ENCODE results near the gene PRR23E. TPM values are rescaled to one million over a fixed set of nuclear protein-coding genes. Genes with fewer than 3 reads are reported as not detected.

PRR23E gene
- total RNA-seq, 2 experiments from 2014 or later: not detected

DNA sequence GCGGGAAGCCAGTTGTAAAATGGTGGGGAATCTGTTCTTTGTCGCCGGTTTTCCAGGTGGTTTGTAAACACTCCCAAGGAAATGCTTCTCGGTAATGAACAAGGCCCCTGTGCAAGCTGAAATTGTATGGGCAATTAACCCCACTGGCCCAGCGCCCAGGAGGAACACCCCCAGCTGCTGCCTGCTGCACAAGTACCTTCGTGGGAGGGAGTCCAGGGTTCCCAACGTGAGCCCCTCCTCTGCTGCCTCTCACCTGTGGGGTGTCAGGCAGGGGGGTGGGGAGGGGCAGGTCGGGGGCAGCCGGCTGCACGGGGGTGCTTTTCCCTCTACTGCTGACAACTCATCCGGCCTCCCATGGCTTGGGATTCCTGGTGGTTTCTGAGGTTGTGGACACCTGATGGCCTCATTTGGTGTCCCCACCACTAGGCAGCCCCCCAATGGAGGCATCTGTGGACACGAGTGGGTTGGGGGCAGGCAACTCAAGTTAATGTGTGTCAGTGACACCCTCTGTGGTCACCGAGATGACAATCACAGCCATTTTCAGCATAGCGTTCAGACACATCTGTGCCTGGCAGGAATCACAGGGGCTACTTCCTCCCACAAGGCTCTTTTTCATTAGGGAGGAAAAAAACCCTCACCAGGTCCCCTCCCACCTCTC is 35.6 kb upstream of the PRR23E start:
- ATAC-seq (ENCODE audit: poor library complexity) (no peak), DNase-seq (peak in 1 of 14 experiments; percentile 23)
- H3K36me3 Mint-ChIP-seq (ENCODE audit: low read depth): no peaks in the 10 kb centered on the region
- intact Hi-C loops (cut with DNase I, micrococcal nuclease): no loop called here
- ChIA-PET POLR2A (no interaction called here), CTCF (no interaction called here)
- H3K4me3 Mint-ChIP-seq: no peak overlapping the region
- Histone ChIP-seq H3K27me3 (ENCODE audit: control insufficient read depth in 1 of 2, insufficient read depth in 2 of 2, low read length in 2 of 2) (peaks cover 4 to 9% of the 10 kb centered on the region in 2 experiments), H3K4me1 (ENCODE audit: insufficient read depth, low read length) (no peaks in the 10 kb centered on the region), H3K9me3 (ENCODE audit: control insufficient read depth in 1 of 2, insufficient read depth in 1 of 2, low read length in 2 of 2) (peaks cover 0 to 15% of the 10 kb centered on the region in 2 experiments), H3K36me3 (ENCODE audit: insufficient read depth, low read length) (no peaks in the 10 kb centered on the region), H3K27ac (ENCODE audit: low read depth in 1 of 2, low read length in 2 of 2) (no peak overlapping the region), H3K4me3 (ENCODE audit: low read length) (no peak overlapping the region)
- TF ChIP-seq, protein P1, sequence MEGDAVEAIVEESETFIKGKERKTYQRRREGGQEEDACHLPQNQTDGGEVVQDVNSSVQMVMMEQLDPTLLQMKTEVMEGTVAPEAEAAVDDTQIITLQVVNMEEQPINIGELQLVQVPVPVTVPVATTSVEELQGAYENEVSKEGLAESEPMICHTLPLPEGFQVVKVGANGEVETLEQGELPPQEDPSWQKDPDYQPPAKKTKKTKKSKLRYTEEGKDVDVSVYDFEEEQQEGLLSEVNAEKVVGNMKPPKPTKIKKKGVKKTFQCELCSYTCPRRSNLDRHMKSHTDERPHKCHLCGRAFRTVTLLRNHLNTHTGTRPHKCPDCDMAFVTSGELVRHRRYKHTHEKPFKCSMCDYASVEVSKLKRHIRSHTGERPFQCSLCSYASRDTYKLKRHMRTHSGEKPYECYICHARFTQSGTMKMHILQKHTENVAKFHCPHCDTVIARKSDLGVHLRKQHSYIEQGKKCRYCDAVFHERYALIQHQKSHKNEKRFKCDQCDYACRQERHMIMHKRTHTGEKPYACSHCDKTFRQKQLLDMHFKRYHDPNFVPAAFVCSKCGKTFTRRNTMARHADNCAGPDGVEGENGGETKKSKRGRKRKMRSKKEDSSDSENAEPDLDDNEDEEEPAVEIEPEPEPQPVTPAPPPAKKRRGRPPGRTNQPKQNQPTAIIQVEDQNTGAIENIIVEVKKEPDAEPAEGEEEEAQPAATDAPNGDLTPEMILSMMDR (IDR thresholded peaks at IDR 0.05): no peak
- H3K27me3 Mint-ChIP-seq: no peaks in the 10 kb centered on the region
- no peaks in the 10 kb centered on the region for H3K4me1 Mint-ChIP-seq (ENCODE audit: low read depth)
- no peak overlapping the region for H3K27ac Mint-ChIP-seq
- H3K9me3 Mint-ChIP-seq: no peaks in the 10 kb centered on the region

DNA sequence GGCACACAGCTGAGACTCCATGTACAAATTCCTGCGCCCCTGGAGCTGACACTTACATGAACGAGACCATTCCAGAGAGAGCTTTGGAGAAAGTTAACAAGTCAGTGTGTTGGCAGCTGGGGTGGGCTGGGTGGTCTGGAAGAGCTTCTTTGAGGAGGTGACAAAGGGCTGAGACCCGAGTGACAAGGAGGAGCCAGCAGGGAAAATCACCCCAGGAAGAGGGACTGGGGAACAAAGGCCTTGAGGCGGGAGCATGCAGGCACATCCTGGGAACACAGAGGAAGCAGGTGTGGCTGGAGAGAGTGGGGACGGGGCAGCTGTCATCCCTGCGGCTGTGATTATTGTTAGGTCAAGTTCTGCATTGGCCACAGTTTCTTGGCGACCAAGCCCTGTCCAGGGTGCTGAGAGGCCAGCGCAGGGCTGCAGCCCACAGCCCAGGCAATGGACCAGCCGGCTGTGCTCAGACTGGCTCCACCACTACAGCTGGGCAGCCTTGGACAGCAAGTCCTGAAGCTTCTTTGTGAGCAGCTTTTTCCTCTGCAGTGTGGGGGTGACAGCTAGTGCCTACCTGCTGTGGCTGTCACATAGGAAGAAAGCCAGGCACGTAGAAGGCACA is 34.2 kb upstream of the PRR23E start:
- CTCF ChIA-PET: no interaction called here

DNA sequence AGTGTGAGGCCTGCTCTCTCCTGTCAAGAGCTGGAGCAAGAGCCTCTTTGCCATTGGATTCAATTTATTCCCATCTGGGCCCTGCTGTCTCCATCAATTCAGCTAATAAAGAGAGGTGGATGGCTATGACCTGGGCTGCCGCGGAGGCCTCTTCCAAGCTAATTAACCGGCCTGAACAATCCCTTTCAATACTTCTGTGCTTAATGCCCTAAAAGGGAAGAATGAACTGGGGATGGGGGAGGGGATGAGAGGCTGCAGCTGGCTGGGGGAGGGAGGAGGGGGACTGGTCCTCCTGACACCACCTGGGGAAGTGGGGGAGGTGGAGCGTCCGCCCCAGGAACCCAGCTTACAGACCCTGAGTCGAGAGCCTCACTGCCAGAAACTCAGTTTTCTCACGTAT is 33.4 kb upstream of the PRR23E start:
- intact Hi-C loops (cut with DNase I, micrococcal nuclease): no loop called here
- no peak for ATAC-seq (ENCODE audit: poor library complexity)
- Histone ChIP-seq H3K4me3 (ENCODE audit: low read length) (no peak overlapping the region), H3K9me3 (ENCODE audit: control insufficient read depth in 1 of 2, insufficient read depth in 1 of 2, low read length in 2 of 2) (peaks cover 0 to 18% of the 10 kb centered on the region in 2 experiments), H3K36me3 (ENCODE audit: insufficient read depth, low read length) (no peaks in the 10 kb centered on the region), H3K27ac (ENCODE audit: low read depth in 1 of 2, low read length in 2 of 2) (no peak overlapping the region), H3K27me3 (ENCODE audit: control insufficient read depth in 1 of 2, insufficient read depth in 2 of 2, low read length in 2 of 2) (peaks cover 6 to 9% of the 10 kb centered on the region in 2 experiments), H3K4me1 (ENCODE audit: insufficient read depth, low read length) (no peaks in the 10 kb centered on the region)
- Mint-ChIP-seq H3K27me3 (no peaks in the 10 kb centered on the region), H3K27ac (no peak overlapping the region), H3K9me3 (no peaks in the 10 kb centered on the region), H3K4me1 (ENCODE audit: low read depth) (no peaks in the 10 kb centered on the region), H3K4me3 (no peak overlapping the region), H3K36me3 (ENCODE audit: low read depth) (no peaks in the 10 kb centered on the region)
- TF ChIP-seq, protein P1 (IDR thresholded peaks at IDR 0.05): no peak
- DNase-seq: peak in 1 of 14 experiments; percentile 11
- CTCF ChIA-PET: no interaction called here
- POLR2A ChIA-PET: no interaction called here

More for the DNA sequence above, 34.2 kb upstream of the PRR23E start:
- Mint-ChIP-seq H3K36me3 (ENCODE audit: low read depth) (no peaks in the 10 kb centered on the region), H3K27ac (no peak overlapping the region), H3K4me3 (no peak overlapping the region), H3K27me3 (no peaks in the 10 kb centered on the region), H3K9me3 (no peaks in the 10 kb centered on the region), H3K4me1 (ENCODE audit: low read depth) (no peaks in the 10 kb centered on the region)
- intact Hi-C loops (cut with DNase I, micrococcal nuclease): no loop called here
- DNase-seq (peak in 1 of 14 experiments; percentile 14), ATAC-seq (ENCODE audit: poor library complexity) (no peak)
- Histone ChIP-seq H3K9me3 (ENCODE audit: control insufficient read depth in 1 of 2, insufficient read depth in 1 of 2, low read length in 2 of 2) (peaks cover 0 to 18% of the 10 kb centered on the region in 2 experiments), H3K27ac (ENCODE audit: low read depth in 1 of 2, low read length in 2 of 2) (no peak overlapping the region), H3K4me1 (ENCODE audit: insufficient read depth, low read length) (no peaks in the 10 kb centered on the region), H3K4me3 (ENCODE audit: low read length) (no peak overlapping the region), H3K36me3 (ENCODE audit: insufficient read depth, low read length) (no peaks in the 10 kb centered on the region), H3K27me3 (ENCODE audit: control insufficient read depth in 1 of 2, insufficient read depth in 2 of 2, low read length in 2 of 2) (peaks cover 6 to 9% of the 10 kb centered on the region in 2 experiments)
- POLR2A ChIA-PET: no interaction called here
- TF ChIP-seq, protein P1 (IDR thresholded peaks at IDR 0.05): no peak

All from CD4-positive, alpha-beta T cell (primary cell).